ENCODE measurements around the gene GNAQ. TPM values are rescaled to one million over a fixed set of nuclear protein-coding genes. Genes with fewer than 3 reads are reported as not detected.

GNAQ gene
- total and polyA plus RNA-seq, 2 experiments from 2014 or later: 25.7 to 47.9 TPM

- 89% methylated on average over 6 of the region's 6 CpGs for WGBS (ENCODE audit: low lambda C conversion rate, missing lambda C conversion rate)
- no peak overlapping the region for H3K27ac ChIP-seq
- H3K36me3 ChIP-seq (replicated peaks; ENCODE audit: insufficient read depth, low read depth): no peaks in the 10 kb centered on the region
- no peak overlapping the region for H3K4me3 ChIP-seq
- H3K9me2 ChIP-seq (replicated peaks; ENCODE audit: insufficient read depth): no peaks in the 10 kb centered on the region
- H3K27me3 ChIP-seq: no peaks in the 10 kb centered on the region
- no peak overlapping the region for H3K4me2 ChIP-seq
- no peaks in the 10 kb centered on the region for H3K4me1 ChIP-seq (ENCODE audit: insufficient read depth)
- TF ChIP-seq EZH2phosphoT487 (IDR thresholded peaks at IDR 0.05; ENCODE audit: low read depth, severe bottlenecking, unreplicated experiment): no peak
- TF ChIP-seq CTCF (IDR thresholded peaks at IDR 0.05; ENCODE audit: poor library complexity): no peak
- TF ChIP-seq EZH2 (IDR thresholded peaks at IDR 0.05; ENCODE audit: borderline replicate concordance): no peak
- peaks cover 6% of the 10 kb centered on the region for H4K20me1 ChIP-seq (ENCODE audit: insufficient read depth, poor library complexity, severe bottlenecking)
- H3K79me2 ChIP-seq: peaks cover 35% of the 10 kb centered on the region
- DNase-seq (ENCODE audit: low spot score): no peak
- no peak overlapping the region for H2AFZ ChIP-seq
- H3K9me3 ChIP-seq (ENCODE audit: low read depth): no peaks in the 10 kb centered on the region
Observed at GRCh38 chr9:77899679-77900354, 131.8 kb downstream of the GNAQ start.

- peaks cover 37% of the 10 kb centered on the region for H3K79me2 ChIP-seq
- H2AFZ ChIP-seq: no peak overlapping the region
- TF ChIP-seq CTCF (IDR thresholded peaks at IDR 0.05; ENCODE audit: poor library complexity) (no peak), EZH2phosphoT487 (IDR thresholded peaks at IDR 0.05; ENCODE audit: low read depth, severe bottlenecking, unreplicated experiment) (no peak), EZH2 (IDR thresholded peaks at IDR 0.05; ENCODE audit: borderline replicate concordance) (no peak)
- H3K27ac ChIP-seq: no peak overlapping the region
- no peaks in the 10 kb centered on the region for H3K27me3 ChIP-seq
- H3K9me3 ChIP-seq (ENCODE audit: low read depth): no peaks in the 10 kb centered on the region
- no peaks in the 10 kb centered on the region for H3K9me2 ChIP-seq (replicated peaks; ENCODE audit: insufficient read depth)
- no peak overlapping the region for H3K4me3 ChIP-seq
- H3K4me1 ChIP-seq (ENCODE audit: insufficient read depth): no peaks in the 10 kb centered on the region
- H4K20me1 ChIP-seq (ENCODE audit: insufficient read depth, poor library complexity, severe bottlenecking): peaks cover 6% of the 10 kb centered on the region
- no peaks in the 10 kb centered on the region for H3K36me3 ChIP-seq (replicated peaks; ENCODE audit: insufficient read depth, low read depth)
- 77% methylated on average over 3 of the region's 3 CpGs for WGBS (ENCODE audit: low lambda C conversion rate, missing lambda C conversion rate)
- H3K4me2 ChIP-seq: no peak overlapping the region
- no peak for DNase-seq (ENCODE audit: low spot score)
Observed at GRCh38 chr9:77898864-77899263, 132.7 kb downstream of the GNAQ start.

GRCh38 chr9:77896938-77897667 lies 134.5 kb downstream of the GNAQ start:
- no peak for DNase-seq (ENCODE audit: low spot score)
- peaks cover 6% of the 10 kb centered on the region for H4K20me1 ChIP-seq (ENCODE audit: insufficient read depth, poor library complexity, severe bottlenecking)

More at GRCh38 chr9:77896938-77897667, 134.5 kb downstream of the GNAQ start:
- Histone ChIP-seq H3K36me3 (replicated peaks; ENCODE audit: insufficient read depth, low read depth) (no peaks in the 10 kb centered on the region), H3K27me3 (no peaks in the 10 kb centered on the region), H3K79me2 (peaks cover 52% of the 10 kb centered on the region), H3K4me2 (no peak overlapping the region), H3K27ac (no peak overlapping the region), H3K9me2 (replicated peaks; ENCODE audit: insufficient read depth) (no peaks in the 10 kb centered on the region), H2AFZ (no peak overlapping the region), H3K4me3 (no peak overlapping the region), H3K9me3 (ENCODE audit: low read depth) (no peaks in the 10 kb centered on the region), H3K4me1 (ENCODE audit: insufficient read depth) (no peaks in the 10 kb centered on the region)
- 80% methylated on average over 8 of the region's 8 CpGs for WGBS (ENCODE audit: low lambda C conversion rate, missing lambda C conversion rate)
- TF ChIP-seq EZH2phosphoT487 (IDR thresholded peaks at IDR 0.05; ENCODE audit: low read depth, severe bottlenecking, unreplicated experiment) (no peak), CTCF (IDR thresholded peaks at IDR 0.05; ENCODE audit: poor library complexity) (no peak), EZH2 (IDR thresholded peaks at IDR 0.05; ENCODE audit: borderline replicate concordance) (no peak)
